Gastroesophageal sphincter (tissue), 4 donors: ENCODE data around the gene PRDM2. TPM values are rescaled to one million over a fixed set of nuclear protein-coding genes. Genes with fewer than 3 reads are reported as not detected.

Experiments used
- ATAC-seq: fragments of 150-250 bp; one replicate; pipeline ENCODE4 v1.9.1; 2016; ENCODE audit warnings: mild to moderate bottlenecking, moderate library complexity
- H3K27ac ChIP-seq, 4 donors: fragments of 200-600 bp; sonication (generic) in 3 of 4; 1 replicate in 3 of 4; 2 replicates in 1 of 4; pipeline ENCODE4 v1.5.1; 2016 to 2019
- H3K27me3 ChIP-seq: fragments of 200-600 bp; sonication (generic); one replicate; pipeline ENCODE4 v1.5.1; 2019
- H3K36me3 ChIP-seq, 2 donors: fragments of 200-600 bp; sonication (generic); one replicate each; pipeline ENCODE4 v1.5.1; 2019; ENCODE audit warnings: control low read depth in 1 of 2
- H3K4me1 ChIP-seq, 3 donors: fragments of 200-600 bp; sonication (generic); 1 replicate in 2 of 3; 2 replicates in 1 of 3; pipeline ENCODE4 v1.5.1; 2016 to 2019; ENCODE audit warnings: control low read depth in 2 of 3
- H3K4me3 ChIP-seq, 2 donors: fragments of 200-600 bp; sonication (generic); one replicate each; pipeline ENCODE4 v1.5.1; 2019; ENCODE audit warnings: mild to moderate bottlenecking in 1 of 2, moderate library complexity in 1 of 2
- H3K9me3 ChIP-seq, 3 donors: fragments of 200-600 bp; sonication (generic); one replicate each; pipeline ENCODE4 v1.5.1; 2017 to 2019; ENCODE audit warnings: control low read depth in 2 of 3
- CTCF ChIP-seq, 4 experiments: fragments of 200-600 bp in 2 of 4; fragments of 450-650 bp in 2 of 4; sonication (generic) in 1 of 4; IDR thresholded peaks; one replicate each; pipeline ENCODE4 v1.5.1; 2017 to 2019; ENCODE audit warnings: antibody characterized with exemption in 4 of 4, mild to moderate bottlenecking in 2 of 4, moderate library complexity in 2 of 4
- EP300 ChIP-seq: sonication (generic); formaldehyde crosslinking; IDR thresholded peaks from one replicate; pipeline ENCODE4 v1.6.1; 2017; ENCODE audit warnings: antibody characterized with exemption, mild to moderate bottlenecking
- POLR2A ChIP-seq, 2 donors: fragments of 450-650 bp; IDR thresholded peaks; one replicate each; pipeline ENCODE4 v1.6.1; 2017; ENCODE audit warnings: antibody characterized with exemption in 2 of 2, mild to moderate bottlenecking in 2 of 2, moderate library complexity in 1 of 2
- POLR2AphosphoS5 ChIP-seq: sonication (generic); formaldehyde crosslinking; IDR thresholded peaks from one replicate; pipeline ENCODE4 v1.6.1; 2017; ENCODE audit warnings: antibody characterized with exemption
- WGBS, 2 donors: methylation state at CpG; one replicate each; pipeline ENCODE4 v1.1.5; 2018; ENCODE audit warnings: low coverage in 1 of 2; 5-methylcytosine and 5-hydroxymethylcytosine counted together
- total RNA-seq, 4 donors: library from RNA; depleted of rRNA; stranded (reverse); fragments of >200 nt; gene quantifications; one replicate each; pipeline ENCODE4 v1.1.0, GENCODE V29; 2016

Gene PRDM2
- total RNA-seq, 4 donors from 2014 or later, result 23.7 to 55.6 (median 43.0) TPM

DNA sequence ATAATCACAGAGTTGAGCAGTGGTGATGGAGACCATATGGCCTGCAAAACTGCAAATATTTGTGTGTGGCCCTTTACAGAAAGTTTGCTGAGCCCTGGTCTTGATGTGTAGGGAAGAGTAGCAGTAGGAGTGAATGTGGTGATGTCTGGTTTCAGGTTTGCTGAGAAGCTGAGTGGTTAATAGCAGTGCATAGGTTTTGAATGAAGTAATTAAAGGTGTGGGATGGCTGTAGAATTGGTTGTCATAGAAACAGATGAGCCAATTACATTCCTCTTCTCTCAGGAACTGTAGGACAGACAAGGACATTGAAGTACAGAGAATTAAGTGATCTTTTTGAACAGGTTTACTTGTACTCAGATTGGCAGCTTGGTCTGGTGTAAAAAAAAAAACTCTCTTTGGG is 37.4 kb downstream of the PRDM2 start:
- peaks cover 0 to 12% of the 10 kb centered on the region in 2 donors for H3K36me3 ChIP-seq
- no peak overlapping the region for H3K27ac ChIP-seq
- ATAC-seq, result no peak
- no peaks in the 10 kb centered on the region for H3K27me3 ChIP-seq
- peaks cover 0 to 19% (median 0%) of the 10 kb centered on the region in 3 donors for H3K4me1 ChIP-seq
- no peak overlapping the region for H3K4me3 ChIP-seq
- TF ChIP-seq POLR2AphosphoS5, result no peak
- no peak for TF ChIP-seq EP300
- no peak for TF ChIP-seq CTCF (IDR thresholded peaks at IDR 0.05)
- no peak for TF ChIP-seq POLR2A (IDR thresholded peaks at IDR 0.05)
- H3K9me3 ChIP-seq, result no peaks in the 10 kb centered on the region

- no peak for TF ChIP-seq POLR2A (IDR thresholded peaks at IDR 0.05)
- TF ChIP-seq EP300, result no peak
- TF ChIP-seq CTCF (IDR thresholded peaks at IDR 0.05), result no peak
- TF ChIP-seq POLR2AphosphoS5, result no peak
- Histone ChIP-seq H3K9me3 (no peaks in the 10 kb centered on the region), H3K27ac (no peak overlapping the region), H3K36me3 (peaks cover 0 to 13% of the 10 kb centered on the region in 2 donors), H3K27me3 (no peaks in the 10 kb centered on the region), H3K4me3 (no peak overlapping the region), H3K4me1 (peaks cover 3 to 22% (median 5%) of the 10 kb centered on the region in 3 donors)
- no peak for ATAC-seq
- 89 to 98% methylated on average over 3 of the region's 3 CpGs for WGBS, 2 donors
These were observed 46.4 kb downstream of the PRDM2 start for GRCh38 chr1:13746342-13746741.

- Histone ChIP-seq H3K4me3 (peak overlapping the region; percentile 79 to 99), H3K4me1 (peaks cover 3 to 47% (median 8%) of the 10 kb centered on the region in 3 donors), H3K27ac (peak overlapping the region; percentile 93 to 98 (median 96)), H3K27me3 (no peaks in the 10 kb centered on the region), H3K36me3 (no peaks in the 10 kb centered on the region), H3K9me3 (no peaks in the 10 kb centered on the region)
- whole genome bisulfite sequencing, 2 donors, result 0 to 17% methylated on average over 2 to 26 of the region's 83 CpGs
- ATAC-seq, result peak; percentile 99
- TF ChIP-seq POLR2A (IDR thresholded peaks at IDR 0.05) (peak; percentile 74 to 86), CTCF (IDR thresholded peaks at IDR 0.05) (peak in 3 of 4 experiments; percentile 29 to 43 (median 39)), POLR2AphosphoS5 (peak; percentile 82), EP300 (no peak)
These were observed 48.9 kb downstream of the PRDM2 start for GRCh38 chr1:13748610-13749505.

GRCh38 chr1:13749543-13750341 is 49.8 kb downstream of the PRDM2 start:
- WGBS, 2 donors, result 0% methylated on average over 5 to 10 of the region's 81 CpGs
- no peaks in the 10 kb centered on the region for H3K27me3 ChIP-seq
- H3K9me3 ChIP-seq, result no peaks in the 10 kb centered on the region
- H3K27ac ChIP-seq, result peak overlapping the region; percentile 93 to 98 (median 96)
- ATAC-seq, result peak; percentile 78
- H3K4me3 ChIP-seq, result peak overlapping the region; percentile 79 to 99
- no peaks in the 10 kb centered on the region for H3K36me3 ChIP-seq
- TF ChIP-seq CTCF (IDR thresholded peaks at IDR 0.05), result no peak
- TF ChIP-seq POLR2AphosphoS5, result peak; percentile 1
- no peak for TF ChIP-seq POLR2A (IDR thresholded peaks at IDR 0.05)
- no peak for TF ChIP-seq EP300
- H3K4me1 ChIP-seq, result peaks cover 3 to 56% (median 8%) of the 10 kb centered on the region in 3 donors
